Right lobe of liver (tissue), 4 donors: ENCODE measurements around the gene ST3GAL2.

ENCODE experiments used
- POLR2A ChIP-seq: fragments of 450-650 bp; IDR thresholded peaks from one replicate; pipeline ENCODE4 v1.6.1; 2017; ENCODE audit warnings: antibody characterized with exemption, mild to moderate bottlenecking
- TF ChIP-seq, protein P1 (sequence below), 4 donors: fragments of 200-600 bp in 3 of 4; fragments of 450-650 bp in 1 of 4; IDR thresholded peaks; one replicate each; pipeline versions ENCODE4 v1.5.1 to v1.8.0; 2016 to 2022; ENCODE audit warnings: antibody characterized with exemption in 4 of 4, mild to moderate bottlenecking in 2 of 4
- donor health status: DM: no; HTN: no; CAD: no.
- donor health status: DM: no; HTN: no; CAD: no.
- donor health status: DM: no; HTN: yes; CAD: no.

DNA sequence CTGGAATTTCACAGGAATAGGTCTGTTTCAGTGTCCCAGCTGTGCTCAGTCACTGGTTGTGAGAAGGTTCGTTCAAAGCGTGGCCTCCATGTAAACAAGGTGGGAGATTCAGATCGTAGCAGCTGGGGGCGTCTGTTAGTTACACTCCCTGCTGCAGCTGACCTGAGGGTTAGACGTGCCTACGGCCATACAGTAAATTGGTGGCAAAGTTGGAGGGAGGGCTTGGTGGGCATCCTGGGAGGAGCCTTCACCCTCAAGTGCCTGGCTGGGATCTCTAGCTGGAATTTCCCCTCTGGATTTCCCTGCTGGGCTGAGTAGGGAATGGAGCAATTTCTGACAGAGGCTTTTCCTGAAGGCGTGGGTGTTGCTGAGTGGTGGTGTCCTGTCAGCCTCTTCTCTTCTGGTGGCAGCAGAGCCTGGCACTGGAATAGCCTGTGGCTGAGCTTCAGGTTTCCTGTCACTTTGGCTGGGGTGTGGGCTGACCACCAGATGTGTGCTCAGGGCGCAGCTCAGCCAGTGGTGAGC lies 21.9 kb upstream of the ST3GAL2 start:
- TF ChIP-seq, protein P1, sequence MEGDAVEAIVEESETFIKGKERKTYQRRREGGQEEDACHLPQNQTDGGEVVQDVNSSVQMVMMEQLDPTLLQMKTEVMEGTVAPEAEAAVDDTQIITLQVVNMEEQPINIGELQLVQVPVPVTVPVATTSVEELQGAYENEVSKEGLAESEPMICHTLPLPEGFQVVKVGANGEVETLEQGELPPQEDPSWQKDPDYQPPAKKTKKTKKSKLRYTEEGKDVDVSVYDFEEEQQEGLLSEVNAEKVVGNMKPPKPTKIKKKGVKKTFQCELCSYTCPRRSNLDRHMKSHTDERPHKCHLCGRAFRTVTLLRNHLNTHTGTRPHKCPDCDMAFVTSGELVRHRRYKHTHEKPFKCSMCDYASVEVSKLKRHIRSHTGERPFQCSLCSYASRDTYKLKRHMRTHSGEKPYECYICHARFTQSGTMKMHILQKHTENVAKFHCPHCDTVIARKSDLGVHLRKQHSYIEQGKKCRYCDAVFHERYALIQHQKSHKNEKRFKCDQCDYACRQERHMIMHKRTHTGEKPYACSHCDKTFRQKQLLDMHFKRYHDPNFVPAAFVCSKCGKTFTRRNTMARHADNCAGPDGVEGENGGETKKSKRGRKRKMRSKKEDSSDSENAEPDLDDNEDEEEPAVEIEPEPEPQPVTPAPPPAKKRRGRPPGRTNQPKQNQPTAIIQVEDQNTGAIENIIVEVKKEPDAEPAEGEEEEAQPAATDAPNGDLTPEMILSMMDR (IDR thresholded peaks at IDR 0.05), result no peak
- TF ChIP-seq POLR2A, result no peak
